Measurements from ENCODE around the gene PGAM1.
A peak's percentile ranks its signal among the peaks of the same experiment; 100 is the strongest.

The PGAM1 gene

DNA sequence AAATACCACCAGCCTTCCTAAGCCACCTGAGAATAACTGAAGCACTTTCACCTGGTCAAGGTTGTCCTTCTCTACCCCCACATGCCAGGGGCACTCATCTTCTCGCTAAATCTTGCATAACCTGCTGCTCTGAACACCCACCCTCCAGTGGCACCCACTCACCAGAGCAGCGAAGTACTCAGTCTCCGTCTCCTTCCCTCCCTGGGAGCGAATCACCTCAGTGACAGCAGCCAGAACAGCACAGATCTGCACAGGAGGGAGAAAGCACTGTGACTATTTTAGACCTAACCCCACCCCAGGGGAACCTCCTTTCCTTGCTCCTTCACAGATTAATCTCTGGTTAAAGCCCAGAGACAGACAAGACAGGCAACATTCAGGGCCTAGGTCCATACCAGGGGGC, 29.9 kb upstream of the PGAM1 start:
- Histone ChIP-seq H3K9ac (ENCODE audit: low read length) (no peak overlapping the region), H4K20me1 (ENCODE audit: insufficient read depth, low read length) (no peaks in the 10 kb centered on the region), H3K4me3 (ENCODE audit: low read depth, low read length, poor library complexity, severe bottlenecking) (no peak overlapping the region), H3F3A (ENCODE audit: insufficient read depth, low read length) (no peaks in the 10 kb centered on the region), H3K4me2 (ENCODE audit: low read length) (no peak overlapping the region), H3K4me1 (ENCODE audit: insufficient read depth, low read length, severe bottlenecking) (peaks cover 10% of the 10 kb centered on the region), H3K9me2 (ENCODE audit: low read depth, low read length) (no peaks in the 10 kb centered on the region), H3K27ac (ENCODE audit: low read depth, low read length, poor library complexity, severe bottlenecking) (no peak overlapping the region), H3K27me3 (ENCODE audit: insufficient read depth, low read length) (no peaks in the 10 kb centered on the region), H3K36me3 (ENCODE audit: insufficient read depth, low read length) (peaks cover 7% of the 10 kb centered on the region; the same call in 1 of the 2 replicates), H3K9me3 (ENCODE audit: low read length) (no peaks in the 10 kb centered on the region), H2AFZ (ENCODE audit: low read length) (no peak overlapping the region), H3K79me2 (ENCODE audit: insufficient read depth, low read length) (no peaks in the 10 kb centered on the region)
- TF ChIP-seq, protein P1, sequence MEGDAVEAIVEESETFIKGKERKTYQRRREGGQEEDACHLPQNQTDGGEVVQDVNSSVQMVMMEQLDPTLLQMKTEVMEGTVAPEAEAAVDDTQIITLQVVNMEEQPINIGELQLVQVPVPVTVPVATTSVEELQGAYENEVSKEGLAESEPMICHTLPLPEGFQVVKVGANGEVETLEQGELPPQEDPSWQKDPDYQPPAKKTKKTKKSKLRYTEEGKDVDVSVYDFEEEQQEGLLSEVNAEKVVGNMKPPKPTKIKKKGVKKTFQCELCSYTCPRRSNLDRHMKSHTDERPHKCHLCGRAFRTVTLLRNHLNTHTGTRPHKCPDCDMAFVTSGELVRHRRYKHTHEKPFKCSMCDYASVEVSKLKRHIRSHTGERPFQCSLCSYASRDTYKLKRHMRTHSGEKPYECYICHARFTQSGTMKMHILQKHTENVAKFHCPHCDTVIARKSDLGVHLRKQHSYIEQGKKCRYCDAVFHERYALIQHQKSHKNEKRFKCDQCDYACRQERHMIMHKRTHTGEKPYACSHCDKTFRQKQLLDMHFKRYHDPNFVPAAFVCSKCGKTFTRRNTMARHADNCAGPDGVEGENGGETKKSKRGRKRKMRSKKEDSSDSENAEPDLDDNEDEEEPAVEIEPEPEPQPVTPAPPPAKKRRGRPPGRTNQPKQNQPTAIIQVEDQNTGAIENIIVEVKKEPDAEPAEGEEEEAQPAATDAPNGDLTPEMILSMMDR (IDR thresholded peaks at IDR 0.05; ENCODE audit: low read length), result no peak
- no peak for TF ChIP-seq EZH2 (IDR thresholded peaks at IDR 0.05; ENCODE audit: borderline replicate concordance, low read length)

DNA sequence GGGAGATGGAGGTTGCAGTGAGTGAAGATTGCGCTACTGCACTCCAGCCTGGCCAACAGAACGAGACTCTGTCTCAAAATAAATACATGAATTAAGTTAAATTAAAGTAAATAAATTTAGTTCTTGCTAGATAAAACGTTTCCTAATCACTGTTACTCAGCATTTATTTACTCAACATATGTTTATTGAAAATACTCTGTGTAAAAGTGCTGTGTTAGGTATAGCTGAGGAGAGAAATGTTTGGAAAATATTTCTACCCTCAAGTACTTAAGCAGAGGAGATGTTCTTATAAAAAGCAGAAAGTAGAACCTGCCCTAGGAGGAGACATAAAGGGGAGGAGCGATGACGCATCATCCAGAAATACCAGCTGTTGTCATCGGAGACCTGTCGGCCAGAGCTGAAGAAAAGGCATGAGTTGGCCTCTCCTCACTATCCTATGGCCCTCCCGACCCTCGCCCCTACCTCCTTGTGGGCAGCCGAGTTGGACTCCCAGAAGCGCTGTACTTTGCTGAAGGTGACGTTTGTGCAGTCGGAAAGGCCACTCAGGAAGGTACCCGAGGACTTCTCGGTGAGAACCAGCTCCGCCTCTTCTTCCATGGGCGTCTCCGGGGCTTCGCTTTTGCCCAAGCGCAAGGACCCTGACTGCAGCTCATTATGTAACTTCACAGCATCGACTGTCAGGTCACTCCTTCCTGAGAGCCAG, 26.0 kb upstream of the PGAM1 start:
- H3K9me2 ChIP-seq (ENCODE audit: low read depth, low read length), result no peaks in the 10 kb centered on the region
- peak overlapping the region; percentile 94 for H3K4me2 ChIP-seq (ENCODE audit: low read length)
- H3K4me3 ChIP-seq (ENCODE audit: low read depth, low read length, poor library complexity, severe bottlenecking), result peak overlapping the region; percentile 80
- TF ChIP-seq, protein P1 (IDR thresholded peaks at IDR 0.05; ENCODE audit: low read length), result no peak
- no peak for TF ChIP-seq EZH2 (IDR thresholded peaks at IDR 0.05; ENCODE audit: borderline replicate concordance, low read length)
- H3K36me3 ChIP-seq (ENCODE audit: insufficient read depth, low read length), result peaks cover 7% of the 10 kb centered on the region; the same call in 1 of the 2 replicates
- no peaks in the 10 kb centered on the region for H3F3A ChIP-seq (ENCODE audit: insufficient read depth, low read length)
- H3K9me3 ChIP-seq (ENCODE audit: low read length), result no peaks in the 10 kb centered on the region
- no peaks in the 10 kb centered on the region for H4K20me1 ChIP-seq (ENCODE audit: insufficient read depth, low read length)
- no peaks in the 10 kb centered on the region for H3K27me3 ChIP-seq (ENCODE audit: insufficient read depth, low read length)
- no peak overlapping the region for H2AFZ ChIP-seq (ENCODE audit: low read length)
- no peaks in the 10 kb centered on the region for H3K79me2 ChIP-seq (ENCODE audit: insufficient read depth, low read length)
- peaks cover 15% of the 10 kb centered on the region for H3K4me1 ChIP-seq (ENCODE audit: insufficient read depth, low read length, severe bottlenecking)
- peak overlapping the region; percentile 18 for H3K27ac ChIP-seq (ENCODE audit: low read depth, low read length, poor library complexity, severe bottlenecking)
- peak overlapping the region; percentile 69 for H3K9ac ChIP-seq (ENCODE audit: low read length)

DNA sequence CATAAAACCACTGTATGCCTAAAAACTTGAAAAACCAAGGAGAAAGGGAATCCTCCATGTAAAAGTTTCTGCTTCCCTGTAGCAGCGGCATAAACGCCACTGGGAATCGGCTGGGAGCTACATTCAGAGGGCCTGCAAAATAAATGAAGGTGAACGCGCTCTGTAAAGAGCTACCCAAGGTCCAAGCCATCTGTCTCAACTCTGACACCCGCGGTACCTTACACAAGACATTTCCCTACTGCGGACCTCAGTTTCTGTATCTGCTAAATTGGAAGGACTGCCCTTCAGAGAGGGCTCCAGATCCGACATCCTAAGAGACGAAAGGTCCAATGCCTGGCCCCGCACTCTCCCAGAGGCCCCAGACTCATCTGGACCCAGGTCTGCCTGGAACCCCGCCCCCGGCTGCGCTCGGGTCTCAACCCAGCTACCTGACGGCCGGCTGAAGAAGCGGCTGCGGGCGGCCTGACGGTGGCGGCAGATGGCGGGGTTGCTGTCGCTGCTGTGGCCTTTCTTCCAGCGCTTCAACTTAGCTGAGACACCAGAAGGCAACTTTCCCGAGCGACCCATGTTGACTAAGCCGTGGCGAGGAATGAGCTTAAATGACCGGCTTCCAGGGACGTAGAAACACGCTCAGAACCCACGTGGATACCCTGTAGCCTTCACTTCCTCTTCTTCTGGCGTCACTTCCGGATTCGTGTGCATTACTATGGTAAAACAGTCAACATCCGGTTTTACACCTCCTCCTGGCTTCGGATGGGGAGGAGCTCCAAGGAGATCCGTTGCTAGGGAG, 25.1 kb upstream of the PGAM1 start, which contains the start of gene RRP12:
TSS of gene RRP12 (minus strand) at position 676 of the 790 bp plus-strand sequence. CDS start at position 567, 109 bp downstream.
- H3K27me3 ChIP-seq (ENCODE audit: insufficient read depth, low read length), result no peaks in the 10 kb centered on the region
- peak within 1 kb of the TSS; percentile 80 for H3K4me3 ChIP-seq (ENCODE audit: low read depth, low read length, poor library complexity, severe bottlenecking)
- H3F3A ChIP-seq (ENCODE audit: insufficient read depth, low read length), result no peaks in the 10 kb centered on the region
- peak within 1 kb of the TSS; percentile 69 for H3K9ac ChIP-seq (ENCODE audit: low read length)
- TF ChIP-seq, protein P1 (IDR thresholded peaks at IDR 0.05; ENCODE audit: low read length), result peak; percentile 14; the same call in 1 of the 2 replicates
- no peak for TF ChIP-seq EZH2 (IDR thresholded peaks at IDR 0.05; ENCODE audit: borderline replicate concordance, low read length)
- H2AFZ ChIP-seq (ENCODE audit: low read length), result 0 out of 2 replicates have a peak within 1 kb of the TSS, but pooled peaks have one; percentile 74
- no peaks in the 10 kb centered on the region for H3K79me2 ChIP-seq (ENCODE audit: insufficient read depth, low read length)
- peaks cover 15% of the 10 kb centered on the region for H3K4me1 ChIP-seq (ENCODE audit: insufficient read depth, low read length, severe bottlenecking)
- H4K20me1 ChIP-seq (ENCODE audit: insufficient read depth, low read length), result no peaks in the 10 kb centered on the region
- no peaks in the 10 kb centered on the region for H3K9me3 ChIP-seq (ENCODE audit: low read length)
- no peaks in the 10 kb centered on the region for H3K9me2 ChIP-seq (ENCODE audit: low read depth, low read length)
- H3K4me2 ChIP-seq (ENCODE audit: low read length), result peak within 1 kb of the TSS; percentile 94
- peak within 1 kb of the TSS; percentile 18 for H3K27ac ChIP-seq (ENCODE audit: low read depth, low read length, poor library complexity, severe bottlenecking)
- H3K36me3 ChIP-seq (ENCODE audit: insufficient read depth, low read length), result peaks cover 6% of the 10 kb centered on the region; the same call in 1 of the 2 replicates

Data from OCI-LY1 (cell line).